PC-9 (cell line): ENCODE data around the gene BRWD1. TPM values are rescaled to one million over a fixed set of nuclear protein-coding genes. Genes with fewer than 3 reads are reported as not detected.

ENCODE experiments used
- Bru-seq: library from RNA; stranded (reverse); fragments of 400-500 nt; gene quantifications from one replicate; lab custom pipeline; 2021; lab: Mats Ljungman, UMichigan
- BruChase-seq, 2 experiments: library from RNA; stranded (reverse); fragments of 400-500 nt; gene quantifications; one replicate each; lab custom pipeline; 2021; lab: Mats Ljungman, UMichigan
- BruUV-seq: library from RNA; stranded (reverse); fragments of 400-500 nt; replicated peaks from 2 replicates; lab custom pipeline; 2021; lab: Mats Ljungman, UMichigan
- CTCF ChIA-PET: fragments of 300-600 bp; sonication (Branson Sonifier 250); formaldehyde crosslinking; loops from one replicate; lab custom pipeline; 2022; ENCODE audit warnings: antibody characterized with exemption; lab: Charles Lee
- POLR2A ChIA-PET: fragments of 300-600 bp; sonication (Branson Sonifier 250); formaldehyde crosslinking; loops from one replicate; lab custom pipeline; 2022; ENCODE audit warnings: antibody characterized with exemption; ENCODE audit not compliant: unreplicated experiment; lab: Charles Lee
- DNase-seq, 2 experiments: peaks; one replicate each; pipeline versions ENCODE4 v3.0.0 to v3.0.0-alpha.2; 2015 to 2022; ENCODE audit warnings: mixed read lengths in 1 of 2
- H2AFZ ChIP-seq: fragments of 200-600 bp; sonication (generic); 2 replicates; pipeline ENCODE4 v1.8.1; 2017; ENCODE audit warnings: antibody characterized with exemption
- H3F3A ChIP-seq: fragments of 200-600 bp; sonication (generic); 2 replicates; pipeline ENCODE4 v1.8.1; 2017; ENCODE audit warnings: antibody characterized with exemption, mild to moderate bottlenecking, low read depth; ENCODE audit not compliant: insufficient read depth
- H3K27ac ChIP-seq: fragments of 200-600 bp; sonication (generic); 2 replicates; pipeline ENCODE4 v1.6.1; 2016; ENCODE audit warnings: mixed run types
- H3K27me3 ChIP-seq: fragments of 200-600 bp; sonication (generic); 2 replicates; pipeline ENCODE4 v1.6.1; 2016; ENCODE audit warnings: low read depth, mixed run types; ENCODE audit not compliant: insufficient read depth
- H3K36me3 ChIP-seq: fragments of 200-600 bp; sonication (generic); 2 replicates; pipeline ENCODE4 v1.6.1; 2016; ENCODE audit warnings: low read depth, mixed run types
- H3K4me1 ChIP-seq: fragments of 200-600 bp; sonication (generic); replicated peaks from 2 replicates; pipeline ENCODE4 v1.6.1; 2016; ENCODE audit warnings: mixed run types; ENCODE audit not compliant: insufficient read depth
- H3K4me2 ChIP-seq: fragments of 200-600 bp; sonication (generic); 2 replicates; pipeline ENCODE4 v1.6.1; 2017; ENCODE audit warnings: mixed run types
- H3K4me3 ChIP-seq: fragments of 200-600 bp; sonication (generic); 2 replicates; pipeline ENCODE4 v1.6.1; 2016; ENCODE audit warnings: mixed run types
- H3K79me2 ChIP-seq: fragments of 200-600 bp; sonication (generic); 2 replicates; pipeline ENCODE4 v1.6.1; 2017; ENCODE audit warnings: low read depth, mixed run types
- H3K9me2 ChIP-seq: fragments of 200-600 bp; sonication (generic); 2 replicates; pipeline ENCODE4 v1.8.1; 2017; ENCODE audit warnings: mild to moderate bottlenecking; ENCODE audit not compliant: insufficient read depth
- H3K9me3 ChIP-seq: fragments of 200-600 bp; sonication (generic); 2 replicates; pipeline ENCODE4 v1.8.1; 2016; ENCODE audit warnings: low read depth; ENCODE audit not compliant: insufficient read depth
- H4K20me1 ChIP-seq: fragments of 200-600 bp; sonication (generic); 2 replicates; pipeline ENCODE4 v1.8.1; 2017; ENCODE audit not compliant: insufficient read depth
- CTCF ChIP-seq: fragments of 200-600 bp; sonication (generic); conservative IDR thresholded peaks from 2 replicates; pipeline ENCODE4 v1.6.1; 2017; ENCODE audit warnings: mixed run types, antibody characterized with exemption, mild to moderate bottlenecking, moderate library complexity
- EZH2 ChIP-seq: fragments of 200-600 bp; sonication (generic); IDR thresholded peaks from 2 replicates; pipeline ENCODE4 v1.8.0; 2017; ENCODE audit warnings: antibody characterized with exemption, low read depth
- intact Hi-C: fragments of 100-400 bp; cut with micrococcal nuclease; formaldehyde crosslinking; loops from one replicate; pipeline ENCODE4 v1.10.0; 2022; ENCODE audit not compliant: unreplicated experiment
- long read RNA-seq: library from polyadenylated mRNA; stranded (forward); transcript quantifications from one replicate; pipeline ENCODE4 v2.0.0, GENCODE V29; 2022
- total RNA-seq: library from RNA; stranded (reverse); gene quantifications from 2 replicates; pipeline ENCODE4 v1.2.3, GENCODE V29; 2021

The BRWD1 gene
- total RNA-seq (38.9 and 42.9 TPM in 2 replicates), Bru-seq, nascent RNA (percentile 91 among the genes with signal in this experiment), BruChase-seq, experiment 1, labeled RNA remaining after a 2-hour chase (percentile 94 among the genes with signal in this experiment), BruChase-seq, experiment 2, labeled RNA remaining after a 6-hour chase (percentile 86 among the genes with signal in this experiment)
- long read RNA-seq, full-length matches to known transcripts: 29 of 41 reads
- long read RNA-seq, partial matches to known transcripts: 6 of 41 reads
- long read RNA-seq, other reads (novel, unspliced or antisense): 6 of 41 reads

- H3K27ac ChIP-seq: peak within 1 kb of the TSS; percentile 85
- CTCF ChIA-PET: interaction anchor here (1.6 kb wide), 1 partner anchor 127 kb away, joined by 3 read pairs; no protein-coding TSS in a partner anchor
- no peaks in the 10 kb centered on the region for H3K9me3 ChIP-seq
- peak within 1 kb of the TSS; percentile 95 for H3K4me2 ChIP-seq
- H3F3A ChIP-seq: peaks cover 10% of the 10 kb centered on the region; the same call in 1 of the 2 replicates
- peaks cover 9% of the 10 kb centered on the region; the same call in 1 of the 2 replicates for H4K20me1 ChIP-seq
- H3K36me3 ChIP-seq: 0 out of 2 replicates have a peak, but pooled peaks cover 6% of the 10 kb centered on the region
- no peaks in the 10 kb centered on the region for H3K9me2 ChIP-seq
- no peaks in the 10 kb centered on the region for H3K27me3 ChIP-seq
- BruUV-seq: no TSS peak
- intact Hi-C loops: loop anchor here (5.0 kb wide), 1 partner anchor 134 kb away; the partner anchor contains the start of gene LCA5L
- H2AFZ ChIP-seq: peak within 1 kb of the TSS; percentile 86
- DNase-seq: peak; percentile 52 to 67
- peak within 1 kb of the TSS; percentile 81 for H3K4me3 ChIP-seq
- H3K79me2 ChIP-seq: peaks cover 44% of the 10 kb centered on the region
- no peak; the same call in 1 of the 2 replicates for TF ChIP-seq CTCF
- no peak for TF ChIP-seq EZH2
- POLR2A ChIA-PET: no interaction called here
- peaks cover 22% of the 10 kb centered on the region for H3K4me1 ChIP-seq
Measured at GRCh38 chr21:39313571-39314142, at the start of gene BRWD1. Gene BRWD1 (minus strand): TSS chr21:39313632. CDS start chr21:39313491, 141 bp downstream.

GRCh38 chr21:39362733-39363132, 49.3 kb upstream of the BRWD1 start:
- TF ChIP-seq CTCF (no peak), EZH2 (no peak)
- H3K27me3 ChIP-seq: no peaks in the 10 kb centered on the region
- H3F3A ChIP-seq: no peaks in the 10 kb centered on the region
- H3K4me2 ChIP-seq: no peak overlapping the region
- no TSS peak for BruUV-seq
- DNase-seq: no peak
- H2AFZ ChIP-seq: no peak overlapping the region
- no peaks in the 10 kb centered on the region for H3K9me2 ChIP-seq
- no peaks in the 10 kb centered on the region for H4K20me1 ChIP-seq
- intact Hi-C loops: no loop called here
- no peaks in the 10 kb centered on the region for H3K9me3 ChIP-seq
- POLR2A ChIA-PET: no interaction called here
- CTCF ChIA-PET: interaction anchor here (0.7 kb wide), 1 partner anchor 14 kb away, joined by 4 read pairs; no protein-coding TSS in a partner anchor
- no peaks in the 10 kb centered on the region for H3K4me1 ChIP-seq
- H3K27ac ChIP-seq: no peak overlapping the region
- H3K4me3 ChIP-seq: no peak overlapping the region
- H3K36me3 ChIP-seq: no peaks in the 10 kb centered on the region
- H3K79me2 ChIP-seq: no peaks in the 10 kb centered on the region

GRCh38 chr21:39359382-39359781, 46.0 kb upstream of the BRWD1 start:
- intact Hi-C loops: no loop called here
- H3K27me3 ChIP-seq: no peaks in the 10 kb centered on the region

More at GRCh38 chr21:39359382-39359781, 46.0 kb upstream of the BRWD1 start:
- Histone ChIP-seq H3K9me2 (no peaks in the 10 kb centered on the region), H3K79me2 (no peaks in the 10 kb centered on the region), H3K4me2 (no peak overlapping the region), H3K4me1 (no peaks in the 10 kb centered on the region), H2AFZ (no peak overlapping the region), H4K20me1 (no peaks in the 10 kb centered on the region), H3K27ac (no peak overlapping the region), H3K9me3 (no peaks in the 10 kb centered on the region), H3F3A (no peaks in the 10 kb centered on the region), H3K4me3 (no peak overlapping the region), H3K36me3 (no peaks in the 10 kb centered on the region)
- ChIA-PET CTCF (no interaction called here), POLR2A (no interaction called here)
- no peak for TF ChIP-seq CTCF
- BruUV-seq: no TSS peak
- DNase-seq: no peak
